Duodenal mucosa (tissue), 2 donors: Measurements from ENCODE around the gene PLEKHG5.

Experiments used
- H3K27ac ChIP-seq: one replicate; pipeline ENCODE4 v1.7.0; 2013; ENCODE audit warnings: low read depth, low read length
- H3K27me3 ChIP-seq, 2 donors: one replicate each; pipeline ENCODE4 v1.7.0; 2013; ENCODE audit warnings: low read length in 2 of 2, control low read depth in 1 of 2; ENCODE audit not compliant: insufficient read depth in 2 of 2, control insufficient read depth in 1 of 2
- H3K36me3 ChIP-seq, 2 donors: one replicate each; pipeline ENCODE4 v1.7.0; 2013; ENCODE audit warnings: low read length in 2 of 2, control low read depth in 1 of 2; ENCODE audit not compliant: insufficient read depth in 2 of 2, control insufficient read depth in 1 of 2
- H3K4me1 ChIP-seq, 2 donors: one replicate each; pipeline ENCODE4 v1.7.0; 2013; ENCODE audit warnings: low read length in 2 of 2, control low read depth in 1 of 2; ENCODE audit not compliant: insufficient read depth in 2 of 2, control insufficient read depth in 1 of 2
- H3K4me3 ChIP-seq, 2 donors: one replicate each; pipeline ENCODE4 v1.7.0; 2013; ENCODE audit warnings: low read length in 2 of 2, low read depth in 1 of 2
- H3K9ac ChIP-seq, 2 donors: one replicate each; pipeline ENCODE4 v1.7.0; 2013; ENCODE audit warnings: low read length in 2 of 2, low read depth in 1 of 2
- H3K9me3 ChIP-seq, 2 donors: one replicate each; pipeline ENCODE4 v1.7.0; 2013; ENCODE audit warnings: low read length in 2 of 2, control low read depth in 1 of 2; ENCODE audit not compliant: control insufficient read depth in 1 of 2

The PLEKHG5 gene

GRCh38 chr1:6521536-6521935, 30.1 kb upstream of the PLEKHG5 start:
- no peak overlapping the region for H3K9ac ChIP-seq
- no peak overlapping the region for H3K27ac ChIP-seq
- peaks cover 14 to 16% of the 10 kb centered on the region in 2 donors for H3K36me3 ChIP-seq
- H3K27me3 ChIP-seq, result no peaks in the 10 kb centered on the region
- no peaks in the 10 kb centered on the region for H3K4me1 ChIP-seq
- no peak overlapping the region for H3K4me3 ChIP-seq
- no peaks in the 10 kb centered on the region for H3K9me3 ChIP-seq

GRCh38 chr1:6519935-6520671, 28.6 kb upstream of the PLEKHG5 start:
- no peak overlapping the region for H3K27ac ChIP-seq

GRCh38 chr1:6519491-6519934, 28.0 kb upstream of the PLEKHG5 start:
- H3K36me3 ChIP-seq, result no peaks in the 10 kb centered on the region
- no peaks in the 10 kb centered on the region for H3K9me3 ChIP-seq
- no peak overlapping the region for H3K27ac ChIP-seq
- H3K4me1 ChIP-seq, result no peaks in the 10 kb centered on the region
- H3K4me3 ChIP-seq, result no peak overlapping the region
- H3K9ac ChIP-seq, result no peak overlapping the region
- H3K27me3 ChIP-seq, result no peaks in the 10 kb centered on the region

More at GRCh38 chr1:6519935-6520671, 28.6 kb upstream of the PLEKHG5 start:
- Histone ChIP-seq H3K9me3 (no peaks in the 10 kb centered on the region), H3K4me1 (no peaks in the 10 kb centered on the region), H3K27me3 (no peaks in the 10 kb centered on the region), H3K4me3 (no peak overlapping the region), H3K36me3 (peaks cover 1% of the 10 kb centered on the region in 2 donors), H3K9ac (no peak overlapping the region)

- no peaks in the 10 kb centered on the region for H3K9me3 ChIP-seq
- no peaks in the 10 kb centered on the region for H3K27me3 ChIP-seq
- no peaks in the 10 kb centered on the region for H3K36me3 ChIP-seq
- no peaks in the 10 kb centered on the region for H3K4me1 ChIP-seq
- H3K27ac ChIP-seq, result no peak overlapping the region
- H3K9ac ChIP-seq, result no peak overlapping the region
- no peak overlapping the region for H3K4me3 ChIP-seq
These were observed 26.0 kb upstream of the PLEKHG5 start for GRCh38 chr1:6517435-6517851.

GRCh38 chr1:6515771-6516170, 24.3 kb upstream of the PLEKHG5 start:
- Histone ChIP-seq H3K4me3 (no peak overlapping the region), H3K9me3 (no peaks in the 10 kb centered on the region), H3K36me3 (no peaks in the 10 kb centered on the region), H3K27ac (no peak overlapping the region), H3K27me3 (no peaks in the 10 kb centered on the region), H3K9ac (no peak overlapping the region), H3K4me1 (no peaks in the 10 kb centered on the region)

GRCh38 chr1:6513320-6513801, 21.9 kb upstream of the PLEKHG5 start:
- no peaks in the 10 kb centered on the region for H3K4me1 ChIP-seq
- no peaks in the 10 kb centered on the region for H3K9me3 ChIP-seq
- H3K36me3 ChIP-seq, result no peaks in the 10 kb centered on the region
- no peak overlapping the region for H3K27ac ChIP-seq
- no peak overlapping the region for H3K4me3 ChIP-seq
- H3K27me3 ChIP-seq, result no peaks in the 10 kb centered on the region
- no peak overlapping the region for H3K9ac ChIP-seq

- Histone ChIP-seq H3K9ac (no peak overlapping the region), H3K9me3 (no peaks in the 10 kb centered on the region), H3K27ac (no peak overlapping the region), H3K36me3 (no peaks in the 10 kb centered on the region), H3K27me3 (no peaks in the 10 kb centered on the region), H3K4me1 (no peaks in the 10 kb centered on the region), H3K4me3 (no peak overlapping the region)
These were observed 21.4 kb upstream of the PLEKHG5 start for GRCh38 chr1:6512908-6513280.

- Histone ChIP-seq H3K27ac (no peak overlapping the region), H3K36me3 (no peaks in the 10 kb centered on the region), H3K4me1 (no peaks in the 10 kb centered on the region), H3K9me3 (no peaks in the 10 kb centered on the region), H3K9ac (no peak overlapping the region), H3K4me3 (no peak overlapping the region), H3K27me3 (no peaks in the 10 kb centered on the region)
These were observed 20.9 kb upstream of the PLEKHG5 start for GRCh38 chr1:6512245-6512907.

- no peak overlapping the region for H3K27ac ChIP-seq
- no peaks in the 10 kb centered on the region for H3K27me3 ChIP-seq
- H3K4me1 ChIP-seq, result no peaks in the 10 kb centered on the region
- H3K9ac ChIP-seq, result no peak overlapping the region
- H3K9me3 ChIP-seq, result no peaks in the 10 kb centered on the region
- H3K36me3 ChIP-seq, result no peaks in the 10 kb centered on the region
- H3K4me3 ChIP-seq, result no peak overlapping the region
These were observed 20.2 kb upstream of the PLEKHG5 start for GRCh38 chr1:6511561-6512244.

GRCh38 chr1:6511056-6511455, 19.6 kb upstream of the PLEKHG5 start:
- no peaks in the 10 kb centered on the region for H3K9me3 ChIP-seq
- H3K9ac ChIP-seq, result no peak overlapping the region
- H3K4me3 ChIP-seq, result no peak overlapping the region
- H3K27ac ChIP-seq, result no peak overlapping the region
- no peaks in the 10 kb centered on the region for H3K4me1 ChIP-seq
- H3K27me3 ChIP-seq, result no peaks in the 10 kb centered on the region
- H3K36me3 ChIP-seq, result no peaks in the 10 kb centered on the region
